ENCODE data around the gene SLC27A4. TPM values are rescaled to one million over a fixed set of nuclear protein-coding genes. Genes with fewer than 3 reads are reported as not detected.

The SLC27A4 gene
- polyA plus RNA-seq, 1 donor from 2014 or later: 6.9 TPM

DNA sequence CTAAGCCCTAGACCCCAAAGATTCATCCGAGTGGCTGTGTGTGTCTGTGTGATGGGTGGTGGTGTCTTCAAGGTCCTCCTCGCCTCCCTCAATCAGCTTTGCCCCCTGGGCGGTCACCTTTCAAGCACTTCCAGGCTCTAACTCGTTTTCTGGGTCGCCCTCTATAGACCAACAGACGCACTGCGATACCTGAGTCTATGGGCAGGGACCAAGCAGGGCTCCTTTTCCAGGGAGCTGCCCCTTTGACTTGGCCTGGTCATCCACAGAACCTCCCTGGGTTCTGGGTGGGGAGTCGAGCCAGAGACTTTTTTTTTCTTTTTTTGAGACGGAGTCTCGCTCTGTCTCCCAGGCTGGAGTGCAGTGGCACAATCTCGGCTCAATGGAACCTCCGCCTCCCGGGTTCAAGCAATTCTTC, 1.1 kb downstream of the SLC27A4 start:
- Mint-ChIP-seq H3K27me3 (no peaks in the 10 kb centered on the region), H3K4me1 (peaks cover 4 to 9% (median 8%) of the 10 kb centered on the region in 3 donors), H3K9me3 (no peaks in the 10 kb centered on the region), H3K36me3 (peaks cover 3% of the 10 kb centered on the region), H3K4me3 (peak overlapping the region; percentile 80 to 98 (median 94)), H3K27ac (peak overlapping the region; percentile 37 to 83 (median 47))

GRCh38 chr9:128342971-128343680, 2.8 kb downstream of the SLC27A4 start:
- Mint-ChIP-seq H3K9me3 (no peaks in the 10 kb centered on the region), H3K4me3 (no peak overlapping the region), H3K4me1 (peaks cover 4 to 9% (median 8%) of the 10 kb centered on the region in 3 donors), H3K27ac (no peak overlapping the region), H3K27me3 (no peaks in the 10 kb centered on the region), H3K36me3 (peaks cover 3% of the 10 kb centered on the region)

- Mint-ChIP-seq H3K27ac (no peak overlapping the region), H3K4me1 (peaks cover 4 to 9% (median 8%) of the 10 kb centered on the region in 3 donors), H3K27me3 (no peaks in the 10 kb centered on the region), H3K9me3 (no peaks in the 10 kb centered on the region), H3K4me3 (no peak overlapping the region), H3K36me3 (peaks cover 3% of the 10 kb centered on the region)
Observed at GRCh38 chr9:128343855-128344254, 3.5 kb downstream of the SLC27A4 start.

DNA sequence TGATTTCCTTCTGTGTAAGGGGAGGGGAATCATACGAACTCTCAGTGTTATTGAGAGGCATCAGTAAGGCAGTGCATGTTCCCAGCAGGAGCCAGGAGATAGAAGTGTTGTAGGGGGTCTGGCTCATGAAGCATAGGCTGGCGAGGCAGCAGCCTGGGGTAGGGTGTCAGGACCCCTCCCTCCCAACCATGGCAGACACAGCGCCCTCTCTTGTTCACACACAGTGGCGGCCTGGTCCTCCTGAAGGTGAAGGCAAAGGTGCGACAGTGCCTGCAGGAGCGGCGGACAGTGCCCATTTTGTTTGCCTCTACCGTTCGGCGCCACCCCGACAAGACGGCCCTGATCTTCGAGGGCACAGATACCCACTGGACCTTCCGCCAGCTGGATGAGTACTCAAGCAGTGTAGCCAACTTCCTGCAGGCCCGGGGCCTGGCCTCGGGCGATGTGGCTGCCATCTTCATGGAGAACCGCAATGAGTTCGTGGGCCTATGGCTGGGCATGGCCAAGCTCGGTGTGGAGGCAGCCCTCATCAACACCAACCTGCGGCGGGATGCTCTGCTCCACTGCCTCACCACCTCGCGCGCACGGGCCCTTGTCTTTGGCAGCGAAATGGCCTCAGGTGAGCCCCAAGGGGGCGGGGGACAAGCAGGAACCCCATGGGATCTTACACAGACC, 4.7 kb downstream of the SLC27A4 start:
- H3K36me3 Mint-ChIP-seq: peaks cover 5% of the 10 kb centered on the region
- peaks cover 4 to 5% (median 4%) of the 10 kb centered on the region in 3 donors for H3K4me1 Mint-ChIP-seq
- no peak overlapping the region for H3K4me3 Mint-ChIP-seq
- no peaks in the 10 kb centered on the region for H3K9me3 Mint-ChIP-seq
- no peaks in the 10 kb centered on the region for H3K27me3 Mint-ChIP-seq
- no peak overlapping the region for H3K27ac Mint-ChIP-seq

DNA sequence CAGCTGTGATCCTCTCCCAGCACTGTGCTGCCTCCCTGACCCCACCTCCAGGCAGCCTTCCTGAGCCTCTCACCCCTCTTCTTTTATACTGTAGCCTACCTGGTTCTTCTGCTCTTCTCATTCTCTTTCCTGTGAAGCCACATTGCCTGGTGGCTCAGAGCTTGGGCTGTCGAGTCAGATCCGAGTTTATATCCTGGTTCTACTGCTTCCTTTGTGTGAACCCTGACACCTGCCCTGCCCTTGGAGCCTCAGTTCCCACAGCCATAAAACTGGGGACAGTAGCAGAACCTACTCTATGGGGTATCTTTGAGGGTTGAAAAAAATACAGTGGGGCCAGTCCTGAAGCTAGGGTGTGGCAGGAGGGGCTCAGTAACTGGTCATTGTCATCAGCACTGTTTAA, 8.8 kb downstream of the SLC27A4 start:
- Mint-ChIP-seq H3K27me3 (no peaks in the 10 kb centered on the region), H3K36me3 (peaks cover 2% of the 10 kb centered on the region), H3K27ac (no peak overlapping the region), H3K9me3 (no peaks in the 10 kb centered on the region), H3K4me1 (no peaks in the 10 kb centered on the region), H3K4me3 (no peak overlapping the region)

DNA sequence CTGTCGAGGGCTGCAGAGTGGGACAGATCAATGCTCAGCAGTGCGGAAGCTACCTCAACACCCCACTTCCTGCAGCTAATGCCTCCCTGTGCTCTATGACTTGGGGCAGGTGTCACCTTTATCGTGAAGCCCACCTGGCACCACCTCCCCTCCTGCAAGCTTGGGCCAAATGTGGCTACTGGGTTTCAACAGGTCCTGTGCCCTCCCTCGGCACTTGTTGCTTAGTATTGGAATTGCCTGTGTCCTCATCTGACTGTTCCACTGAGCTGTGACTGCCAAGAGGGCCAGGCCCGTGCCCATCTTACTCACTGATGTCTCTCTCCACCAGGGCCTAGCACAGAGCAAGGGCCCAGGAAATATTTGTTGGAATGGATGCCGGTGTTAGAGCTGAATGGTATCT, 9.4 kb downstream of the SLC27A4 start:
- Mint-ChIP-seq H3K4me3 (no peak overlapping the region), H3K27ac (no peak overlapping the region), H3K4me1 (no peaks in the 10 kb centered on the region), H3K27me3 (no peaks in the 10 kb centered on the region), H3K9me3 (no peaks in the 10 kb centered on the region), H3K36me3 (peaks cover 2% of the 10 kb centered on the region)

GRCh38 chr9:128355451-128355850, 15.1 kb downstream of the SLC27A4 start:
- Mint-ChIP-seq H3K9me3 (no peaks in the 10 kb centered on the region), H3K27ac (no peak overlapping the region), H3K36me3 (peaks cover 8% of the 10 kb centered on the region), H3K27me3 (no peaks in the 10 kb centered on the region), H3K4me3 (no peak overlapping the region), H3K4me1 (no peaks in the 10 kb centered on the region)

GRCh38 chr9:128358090-128358489, 17.8 kb downstream of the SLC27A4 start:
- H3K4me1 Mint-ChIP-seq: peaks cover 0 to 4% (median 0%) of the 10 kb centered on the region in 3 donors
- peaks cover 8% of the 10 kb centered on the region for H3K36me3 Mint-ChIP-seq
- no peaks in the 10 kb centered on the region for H3K27me3 Mint-ChIP-seq
- no peak overlapping the region for H3K27ac Mint-ChIP-seq
- H3K4me3 Mint-ChIP-seq: no peak overlapping the region
- H3K9me3 Mint-ChIP-seq: no peaks in the 10 kb centered on the region

DNA sequence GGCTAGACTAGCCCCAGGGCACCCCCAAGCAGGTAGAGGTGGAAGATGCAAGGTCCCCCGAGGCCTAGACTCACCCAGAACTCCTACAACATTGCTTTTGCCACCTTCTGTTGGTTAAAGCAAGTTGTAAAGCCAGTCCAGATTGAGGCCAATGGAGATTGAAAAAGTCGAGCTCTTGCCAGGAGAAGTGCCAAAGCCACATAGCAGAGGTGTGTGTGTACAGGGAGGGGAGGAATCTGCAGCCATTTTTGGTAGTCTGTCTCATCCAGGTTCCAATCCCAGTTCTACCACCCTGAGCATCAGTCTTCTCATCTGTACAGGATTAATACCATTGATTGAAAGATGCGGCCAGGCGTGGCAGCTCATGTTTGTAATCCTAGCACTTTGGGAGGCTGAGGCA, 18.5 kb downstream of the SLC27A4 start:
- Mint-ChIP-seq H3K9me3 (no peaks in the 10 kb centered on the region), H3K36me3 (peaks cover 8% of the 10 kb centered on the region), H3K27ac (peak overlapping the region in 1 of 3 donors; percentile 35), H3K27me3 (no peaks in the 10 kb centered on the region), H3K4me1 (peaks cover 0 to 4% (median 0%) of the 10 kb centered on the region in 3 donors), H3K4me3 (no peak overlapping the region)

DNA sequence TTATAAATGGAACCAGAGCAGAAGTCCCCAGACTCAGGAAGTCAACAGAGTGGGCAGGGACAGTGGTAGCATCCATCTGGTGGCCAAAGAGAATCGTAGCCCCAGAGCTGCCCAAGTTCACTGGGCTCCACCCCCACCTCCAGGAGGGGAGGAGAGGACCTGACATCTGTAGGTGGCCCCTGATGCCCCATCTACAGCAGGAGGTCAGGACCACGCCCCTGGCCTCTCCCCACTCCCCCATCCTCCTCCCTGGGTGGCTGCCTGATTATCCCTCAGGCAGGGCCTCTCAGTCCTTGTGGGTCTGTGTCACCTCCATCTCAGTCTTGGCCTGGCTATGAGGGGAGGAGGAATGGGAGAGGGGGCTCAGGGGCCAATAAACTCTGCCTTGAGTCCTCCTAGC, 20.5 kb downstream of the SLC27A4 start:
- Mint-ChIP-seq H3K4me1 (peaks cover 0 to 4% (median 2%) of the 10 kb centered on the region in 3 donors), H3K36me3 (peaks cover 6% of the 10 kb centered on the region), H3K4me3 (no peak overlapping the region), H3K27me3 (no peaks in the 10 kb centered on the region), H3K27ac (no peak overlapping the region), H3K9me3 (no peaks in the 10 kb centered on the region)

- peak overlapping the region in 1 of 3 donors; percentile 73 for H3K27ac Mint-ChIP-seq
- peaks cover 0 to 4% (median 2%) of the 10 kb centered on the region in 3 donors for H3K4me1 Mint-ChIP-seq
- peak overlapping the region; percentile 9 to 91 (median 71) for H3K4me3 Mint-ChIP-seq
- no peaks in the 10 kb centered on the region for H3K27me3 Mint-ChIP-seq
- H3K9me3 Mint-ChIP-seq: no peaks in the 10 kb centered on the region
- peaks cover 2% of the 10 kb centered on the region for H3K36me3 Mint-ChIP-seq
Observed at GRCh38 chr9:128361296-128361985, 21.1 kb downstream of the SLC27A4 start.

DNA sequence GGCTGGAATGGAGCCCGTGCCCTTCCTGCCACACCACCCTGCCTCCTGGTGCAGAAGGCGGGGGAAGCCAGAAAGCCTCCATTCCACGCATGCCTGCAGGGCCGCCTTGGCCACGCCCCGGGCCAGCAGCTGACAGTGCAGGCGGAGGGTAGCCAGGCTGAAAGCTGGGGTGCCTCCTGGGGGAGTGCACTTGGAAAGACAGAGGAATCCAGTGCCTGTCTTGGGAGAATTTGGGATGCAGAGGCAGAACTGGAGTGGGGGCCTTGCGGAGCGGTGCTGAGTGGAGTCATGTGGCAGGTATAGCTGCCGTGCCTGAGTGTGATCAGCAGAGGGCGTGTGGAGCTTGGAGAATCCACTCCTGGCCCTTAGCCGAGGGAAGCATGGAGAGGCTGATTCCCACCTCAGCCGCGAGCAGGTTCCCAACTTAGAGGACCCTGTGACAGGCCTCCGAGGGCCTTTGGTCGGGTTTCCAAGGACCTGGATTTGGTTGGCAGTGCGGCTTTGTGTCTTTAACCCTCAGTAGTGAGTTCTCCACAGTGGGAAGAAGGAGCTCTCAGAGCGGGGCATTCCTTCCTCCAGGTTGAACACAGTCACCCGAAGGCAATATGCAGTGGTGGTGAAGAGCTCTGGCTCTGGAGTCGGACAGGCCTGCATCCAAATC, 21.8 kb downstream of the SLC27A4 start:
- Mint-ChIP-seq H3K27me3 (peaks cover 3% of the 10 kb centered on the region), H3K9me3 (no peaks in the 10 kb centered on the region), H3K36me3 (peaks cover 2% of the 10 kb centered on the region), H3K4me3 (peak overlapping the region; percentile 62 to 91 (median 74)), H3K27ac (no peak overlapping the region), H3K4me1 (peaks cover 0 to 4% (median 2%) of the 10 kb centered on the region in 3 donors)

GRCh38 chr9:128362774-128363173, 22.4 kb downstream of the SLC27A4 start:
- Mint-ChIP-seq H3K4me1 (peaks cover 0 to 4% (median 2%) of the 10 kb centered on the region in 3 donors), H3K9me3 (no peaks in the 10 kb centered on the region), H3K27ac (no peak overlapping the region), H3K4me3 (peak overlapping the region in 2 of 4 donors; percentile 8 to 38), H3K36me3 (no peaks in the 10 kb centered on the region), H3K27me3 (peaks cover 4% of the 10 kb centered on the region)

DNA sequence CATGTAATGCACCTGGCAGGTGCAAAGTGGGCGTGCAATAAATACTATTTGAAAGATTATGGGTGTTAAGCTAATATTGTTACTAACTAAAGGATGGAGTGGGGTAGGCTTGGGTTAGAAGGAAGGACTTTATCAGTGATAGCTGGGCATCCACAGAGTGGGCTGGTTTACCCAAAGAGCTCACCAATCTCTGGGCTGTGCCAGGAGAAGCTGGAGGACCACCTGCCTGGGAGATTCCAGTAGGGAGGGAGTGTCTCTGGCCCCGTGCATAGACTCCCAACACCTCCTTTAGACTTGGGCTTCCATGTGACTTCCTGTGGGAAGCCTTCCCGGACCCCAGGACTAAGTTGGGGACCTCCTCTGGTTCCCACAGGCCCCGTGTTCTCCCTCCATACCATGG, 25.2 kb downstream of the SLC27A4 start:
- peaks cover 6% of the 10 kb centered on the region for H3K27me3 Mint-ChIP-seq
- H3K4me3 Mint-ChIP-seq: peak overlapping the region in 1 of 4 donors; percentile 39

More for the DNA sequence above, 25.2 kb downstream of the SLC27A4 start:
- H3K36me3 Mint-ChIP-seq: no peaks in the 10 kb centered on the region
- H3K9me3 Mint-ChIP-seq: no peaks in the 10 kb centered on the region
- peaks cover 4 to 7% (median 5%) of the 10 kb centered on the region in 3 donors for H3K4me1 Mint-ChIP-seq
- no peak overlapping the region for H3K27ac Mint-ChIP-seq

Data from IgD-negative memory B cell (primary cell).